ENCODE measurements around the gene AJAP1. TPM values are rescaled to one million over a fixed set of nuclear protein-coding genes. Genes with fewer than 3 reads are reported as not detected.

Gene AJAP1
- total and polyA plus RNA-seq, 10 of the 15 experiments (the other 5 are each of a cell fraction or from before 2014, with no cell fraction given) = not detected

DNA sequence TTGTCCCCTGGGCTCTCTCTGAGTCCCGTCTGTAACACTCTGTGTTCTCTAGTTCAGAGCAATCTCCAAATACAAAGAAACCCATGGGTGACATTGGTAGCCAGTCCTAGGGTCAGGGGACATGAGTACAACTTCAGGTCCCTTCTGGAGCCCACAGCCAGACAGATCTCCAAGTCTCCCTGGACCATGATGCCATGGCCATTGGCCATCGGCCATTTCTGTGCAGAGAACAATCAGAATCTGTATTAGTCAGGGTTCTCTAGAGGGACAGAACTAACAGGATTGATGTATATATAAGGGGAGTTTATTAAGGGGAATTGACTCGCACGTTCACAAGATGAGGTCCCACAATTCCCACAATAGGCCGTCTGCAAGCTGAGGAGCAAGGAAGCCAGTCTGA, 106.9 kb downstream of the AJAP1 start:
- POLR2A ChIA-PET = no interaction called here
- FAIRE-seq (no peak), ATAC-seq (no peak), DNase-seq (ENCODE audit: low read depth, low spot score) (no peak)
- TF ChIP-seq IRF4 (IDR thresholded peaks at IDR 0.05; ENCODE audit: low read depth, low read length) (no peak), CBX3 (IDR thresholded peaks at IDR 0.05; ENCODE audit: borderline replicate concordance, low read depth) (no peak), SMARCA5 (IDR thresholded peaks at IDR 0.05) (no peak), LARP7 (IDR thresholded peaks at IDR 0.05) (no peak), POU2F2 (IDR thresholded peaks at IDR 0.05; ENCODE audit: borderline replicate concordance, low read depth, low read length) (no peak), SMAD5 (IDR thresholded peaks at IDR 0.05; ENCODE audit: low read depth) (no peak)
- TF ChIP-seq, protein P1, sequence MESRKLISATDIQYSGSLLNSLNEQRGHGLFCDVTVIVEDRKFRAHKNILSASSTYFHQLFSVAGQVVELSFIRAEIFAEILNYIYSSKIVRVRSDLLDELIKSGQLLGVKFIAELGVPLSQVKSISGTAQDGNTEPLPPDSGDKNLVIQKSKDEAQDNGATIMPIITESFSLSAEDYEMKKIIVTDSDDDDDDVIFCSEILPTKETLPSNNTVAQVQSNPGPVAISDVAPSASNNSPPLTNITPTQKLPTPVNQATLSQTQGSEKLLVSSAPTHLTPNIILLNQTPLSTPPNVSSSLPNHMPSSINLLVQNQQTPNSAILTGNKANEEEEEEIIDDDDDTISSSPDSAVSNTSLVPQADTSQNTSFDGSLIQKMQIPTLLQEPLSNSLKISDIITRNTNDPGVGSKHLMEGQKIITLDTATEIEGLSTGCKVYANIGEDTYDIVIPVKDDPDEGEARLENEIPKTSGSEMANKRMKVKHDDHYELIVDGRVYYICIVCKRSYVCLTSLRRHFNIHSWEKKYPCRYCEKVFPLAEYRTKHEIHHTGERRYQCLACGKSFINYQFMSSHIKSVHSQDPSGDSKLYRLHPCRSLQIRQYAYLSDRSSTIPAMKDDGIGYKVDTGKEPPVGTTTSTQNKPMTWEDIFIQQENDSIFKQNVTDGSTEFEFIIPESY (IDR thresholded peaks at IDR 0.05) = no peak
- TF ChIP-seq, protein P2, sequence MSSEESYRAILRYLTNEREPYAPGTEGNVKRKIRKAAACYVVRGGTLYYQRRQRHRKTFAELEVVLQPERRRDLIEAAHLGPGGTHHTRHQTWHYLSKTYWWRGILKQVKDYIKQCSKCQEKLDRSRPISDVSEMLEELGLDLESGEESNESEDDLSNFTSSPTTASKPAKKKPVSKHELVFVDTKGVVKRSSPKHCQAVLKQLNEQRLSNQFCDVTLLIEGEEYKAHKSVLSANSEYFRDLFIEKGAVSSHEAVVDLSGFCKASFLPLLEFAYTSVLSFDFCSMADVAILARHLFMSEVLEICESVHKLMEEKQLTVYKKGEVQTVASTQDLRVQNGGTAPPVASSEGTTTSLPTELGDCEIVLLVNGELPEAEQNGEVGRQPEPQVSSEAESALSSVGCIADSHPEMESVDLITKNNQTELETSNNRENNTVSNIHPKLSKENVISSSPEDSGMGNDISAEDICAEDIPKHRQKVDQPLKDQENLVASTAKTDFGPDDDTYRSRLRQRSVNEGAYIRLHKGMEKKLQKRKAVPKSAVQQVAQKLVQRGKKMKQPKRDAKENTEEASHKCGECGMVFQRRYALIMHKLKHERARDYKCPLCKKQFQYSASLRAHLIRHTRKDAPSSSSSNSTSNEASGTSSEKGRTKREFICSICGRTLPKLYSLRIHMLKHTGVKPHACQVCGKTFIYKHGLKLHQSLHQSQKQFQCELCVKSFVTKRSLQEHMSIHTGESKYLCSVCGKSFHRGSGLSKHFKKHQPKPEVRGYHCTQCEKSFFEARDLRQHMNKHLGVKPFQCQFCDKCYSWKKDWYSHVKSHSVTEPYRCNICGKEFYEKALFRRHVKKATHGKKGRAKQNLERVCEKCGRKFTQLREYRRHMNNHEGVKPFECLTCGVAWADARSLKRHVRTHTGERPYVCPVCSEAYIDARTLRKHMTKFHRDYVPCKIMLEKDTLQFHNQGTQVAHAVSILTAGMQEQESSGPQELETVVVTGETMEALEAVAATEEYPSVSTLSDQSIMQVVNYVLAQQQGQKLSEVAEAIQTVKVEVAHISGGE (CRISPR knock-in tag; IDR thresholded peaks at IDR 0.05) = no peak
- TF ChIP-seq, protein P3, sequence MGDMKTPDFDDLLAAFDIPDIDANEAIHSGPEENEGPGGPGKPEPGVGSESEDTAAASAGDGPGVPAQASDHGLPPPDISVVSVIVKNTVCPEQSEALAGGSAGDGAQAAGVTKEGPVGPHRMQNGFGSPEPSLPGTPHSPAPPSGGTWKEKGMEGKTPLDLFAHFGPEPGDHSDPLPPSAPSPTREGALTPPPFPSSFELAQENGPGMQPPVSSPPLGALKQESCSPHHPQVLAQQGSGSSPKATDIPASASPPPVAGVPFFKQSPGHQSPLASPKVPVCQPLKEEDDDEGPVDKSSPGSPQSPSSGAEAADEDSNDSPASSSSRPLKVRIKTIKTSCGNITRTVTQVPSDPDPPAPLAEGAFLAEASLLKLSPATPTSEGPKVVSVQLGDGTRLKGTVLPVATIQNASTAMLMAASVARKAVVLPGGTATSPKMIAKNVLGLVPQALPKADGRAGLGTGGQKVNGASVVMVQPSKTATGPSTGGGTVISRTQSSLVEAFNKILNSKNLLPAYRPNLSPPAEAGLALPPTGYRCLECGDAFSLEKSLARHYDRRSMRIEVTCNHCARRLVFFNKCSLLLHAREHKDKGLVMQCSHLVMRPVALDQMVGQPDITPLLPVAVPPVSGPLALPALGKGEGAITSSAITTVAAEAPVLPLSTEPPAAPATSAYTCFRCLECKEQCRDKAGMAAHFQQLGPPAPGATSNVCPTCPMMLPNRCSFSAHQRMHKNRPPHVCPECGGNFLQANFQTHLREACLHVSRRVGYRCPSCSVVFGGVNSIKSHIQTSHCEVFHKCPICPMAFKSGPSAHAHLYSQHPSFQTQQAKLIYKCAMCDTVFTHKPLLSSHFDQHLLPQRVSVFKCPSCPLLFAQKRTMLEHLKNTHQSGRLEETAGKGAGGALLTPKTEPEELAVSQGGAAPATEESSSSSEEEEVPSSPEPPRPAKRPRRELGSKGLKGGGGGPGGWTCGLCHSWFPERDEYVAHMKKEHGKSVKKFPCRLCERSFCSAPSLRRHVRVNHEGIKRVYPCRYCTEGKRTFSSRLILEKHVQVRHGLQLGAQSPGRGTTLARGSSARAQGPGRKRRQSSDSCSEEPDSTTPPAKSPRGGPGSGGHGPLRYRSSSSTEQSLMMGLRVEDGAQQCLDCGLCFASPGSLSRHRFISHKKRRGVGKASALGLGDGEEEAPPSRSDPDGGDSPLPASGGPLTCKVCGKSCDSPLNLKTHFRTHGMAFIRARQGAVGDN (IDR thresholded peaks at IDR 0.05) = no peak
- Histone ChIP-seq H3K9me3 (replicated peaks; ENCODE audit: control insufficient read depth, insufficient read depth, low read length) (no peaks in the 10 kb centered on the region; the same call in 2 of the 3 replicates), H3K27ac (ENCODE audit: control insufficient read depth, insufficient read depth) (no peak overlapping the region), H3K4me2 (ENCODE audit: control insufficient read depth, insufficient read depth) (no peak overlapping the region), H3K9ac (ENCODE audit: control insufficient read depth, insufficient read depth, low read length) (no peak overlapping the region), H3K27me3 (replicated peaks in 1 of 2; ENCODE audit: control insufficient read depth in 2 of 2, insufficient read depth in 2 of 2, low read length in 1 of 2) (no peaks in the 10 kb centered on the region), H3K79me2 (ENCODE audit: control insufficient read depth, insufficient read depth, low read length) (no peaks in the 10 kb centered on the region), H2AFZ (ENCODE audit: control insufficient read depth, low read depth, low read length) (no peak overlapping the region), H3K36me3 (ENCODE audit: control insufficient read depth in 2 of 2, insufficient read depth in 2 of 2, low read length in 1 of 2) (no peaks in the 10 kb centered on the region), H3K4me3 (no peak overlapping the region), H4K20me1 (ENCODE audit: control insufficient read depth, insufficient read depth) (no peaks in the 10 kb centered on the region), H3K4me1 (ENCODE audit: control insufficient read depth, insufficient read depth, low read length) (no peaks in the 10 kb centered on the region)
- RAD21 ChIA-PET (ENCODE audit: unreplicated experiment) = no interaction called here
- in situ Hi-C loops (cut with MboI) = loop anchor here (10.0 kb wide), 1 partner anchor 923 kb away; no protein-coding TSS in a partner anchor
- CTCF ChIA-PET = no interaction called here
- SMC1A ChIA-PET (ENCODE audit: uncharacterized antibody, unreplicated experiment) = no interaction called here
- intact Hi-C loops (cut with micrococcal nuclease; ENCODE audit: unreplicated experiment) = no loop called here
- 15% methylated on average over 5 of the region's 5 CpGs for WGBS (ENCODE audit: insufficient coverage, insufficient replicate concordance, low lambda C conversion rate, missing lambda C conversion rate)
- no TSS peak for BruUV-seq (replicated peaks)
